ENCODE measurements around the gene ST14.

DNA sequence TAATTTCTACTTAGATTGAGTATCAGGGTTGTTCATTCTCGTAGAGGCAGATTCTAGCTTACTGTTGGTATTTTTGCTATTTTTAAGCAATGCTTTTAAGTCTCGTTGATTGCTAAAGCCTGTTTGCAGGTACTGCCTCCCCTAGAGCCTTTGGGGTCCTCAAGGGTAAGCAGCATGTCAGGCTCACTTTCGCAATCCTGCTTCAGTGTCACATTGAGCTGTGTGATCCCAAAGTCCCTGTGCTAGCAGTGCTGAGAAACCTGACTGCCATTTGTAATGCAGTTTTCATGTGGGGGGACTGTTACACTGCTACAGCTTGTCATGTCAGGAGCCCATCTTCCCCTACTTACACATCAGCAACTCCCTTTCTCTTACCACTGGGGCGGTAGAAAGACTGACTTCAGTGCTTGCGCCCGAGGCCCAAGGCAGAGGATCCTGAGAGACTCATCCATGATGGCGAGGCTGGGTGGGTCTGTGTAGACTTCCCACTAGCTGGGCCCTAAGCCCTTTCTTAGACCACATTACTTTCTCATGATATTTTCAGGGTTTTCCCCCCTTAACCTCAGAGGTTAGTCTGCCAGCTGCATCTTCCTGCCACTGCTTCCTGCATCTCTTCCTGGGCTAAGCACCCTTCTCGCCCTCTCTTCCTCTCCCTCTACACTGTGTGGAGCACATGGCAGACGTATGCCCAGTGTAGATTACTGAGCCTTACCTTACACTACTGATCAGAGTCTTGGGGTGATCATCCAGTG lies 40.8 kb upstream of the ST14 start:
- TF ChIP-seq, protein P1, sequence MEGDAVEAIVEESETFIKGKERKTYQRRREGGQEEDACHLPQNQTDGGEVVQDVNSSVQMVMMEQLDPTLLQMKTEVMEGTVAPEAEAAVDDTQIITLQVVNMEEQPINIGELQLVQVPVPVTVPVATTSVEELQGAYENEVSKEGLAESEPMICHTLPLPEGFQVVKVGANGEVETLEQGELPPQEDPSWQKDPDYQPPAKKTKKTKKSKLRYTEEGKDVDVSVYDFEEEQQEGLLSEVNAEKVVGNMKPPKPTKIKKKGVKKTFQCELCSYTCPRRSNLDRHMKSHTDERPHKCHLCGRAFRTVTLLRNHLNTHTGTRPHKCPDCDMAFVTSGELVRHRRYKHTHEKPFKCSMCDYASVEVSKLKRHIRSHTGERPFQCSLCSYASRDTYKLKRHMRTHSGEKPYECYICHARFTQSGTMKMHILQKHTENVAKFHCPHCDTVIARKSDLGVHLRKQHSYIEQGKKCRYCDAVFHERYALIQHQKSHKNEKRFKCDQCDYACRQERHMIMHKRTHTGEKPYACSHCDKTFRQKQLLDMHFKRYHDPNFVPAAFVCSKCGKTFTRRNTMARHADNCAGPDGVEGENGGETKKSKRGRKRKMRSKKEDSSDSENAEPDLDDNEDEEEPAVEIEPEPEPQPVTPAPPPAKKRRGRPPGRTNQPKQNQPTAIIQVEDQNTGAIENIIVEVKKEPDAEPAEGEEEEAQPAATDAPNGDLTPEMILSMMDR (IDR thresholded peaks at IDR 0.05): no peak
- TF ChIP-seq ZFX (IDR thresholded peaks at IDR 0.05; ENCODE audit: borderline replicate concordance): no peak

Measured in 22Rv1 (cell line).